Thoracic aorta (tissue), 2 donors: Measurements from ENCODE around the gene DOCK3. TPM values are rescaled to one million over a fixed set of nuclear protein-coding genes. Genes with fewer than 3 reads are reported as not detected.

Experiments used
- ATAC-seq: fragments of 150-250 bp; one replicate; pipeline ENCODE4 v1.8.0; 2017; ENCODE audit warnings: low read depth; ENCODE audit not compliant: insufficient number of reproducible peaks, low FRiP score
- DNase-seq: peaks from one replicate; pipeline ENCODE4 v3.0.0-alpha.2; 2020; ENCODE audit warnings: low spot score
- H3K27ac ChIP-seq, 2 donors: fragments of 200-600 bp; sonication (generic); 1 replicate in 1 of 2; 2 replicates in 1 of 2; pipeline ENCODE4 v1.5.1; 2016; ENCODE audit warnings: mild to moderate bottlenecking in 2 of 2, moderate library complexity in 2 of 2
- H3K27me3 ChIP-seq: fragments of 200-600 bp; sonication (generic); replicated peaks from 2 replicates; pipeline ENCODE4 v1.6.0; 2016; ENCODE audit warnings: mild to moderate bottlenecking; ENCODE audit not compliant: insufficient read depth
- H3K36me3 ChIP-seq: fragments of 200-600 bp; sonication (generic); one replicate; pipeline ENCODE4 v1.5.1; 2016
- H3K4me1 ChIP-seq, 2 donors: fragments of 200-600 bp; sonication (generic); 1 replicate in 1 of 2; 2 replicates in 1 of 2; pipeline versions ENCODE4 v1.5.1 to v1.6.0; 2016; ENCODE audit warnings: low read depth in 2 of 2, mild to moderate bottlenecking in 1 of 2; ENCODE audit not compliant: control insufficient read depth in 1 of 2
- H3K4me3 ChIP-seq: fragments of 200-600 bp; sonication (generic); 2 replicates; pipeline ENCODE4 v1.5.1; 2016; ENCODE audit warnings: mild to moderate bottlenecking
- H3K9me3 ChIP-seq: fragments of 200-600 bp; sonication (generic); 2 replicates; pipeline ENCODE4 v1.5.1; 2016
- CTCF ChIP-seq: fragments of 200-600 bp; sonication (generic); IDR thresholded peaks from one replicate; pipeline ENCODE4 v1.5.1; 2019; ENCODE audit warnings: antibody characterized with exemption
- total RNA-seq, 2 donors: library from RNA; depleted of rRNA; stranded (reverse); fragments of >200 nt; gene quantifications; one replicate each; pipeline versions ENCODE4 v1.1.0 to v1.2.3, GENCODE V29; 2016

DOCK3 gene
- total RNA-seq, 2 donors from 2014 or later, result 0.14 to 0.71 TPM

- Histone ChIP-seq H3K9me3 (no peaks in the 10 kb centered on the region), H3K4me1 (peaks cover 0 to 24% of the 10 kb centered on the region in 2 donors), H3K27me3 (no peaks in the 10 kb centered on the region), H3K27ac (no peak overlapping the region), H3K36me3 (no peaks in the 10 kb centered on the region), H3K4me3 (no peak overlapping the region)
- ATAC-seq, result no peak
- DNase-seq, result no peak
- TF ChIP-seq CTCF, result no peak
These were observed 39.7 kb upstream of the DOCK3 start for GRCh38 chr3:50635066-50635465.

GRCh38 chr3:50637011-50637410 lies 37.7 kb upstream of the DOCK3 start:
- Histone ChIP-seq H3K27me3 (no peaks in the 10 kb centered on the region), H3K4me3 (no peak overlapping the region), H3K9me3 (no peaks in the 10 kb centered on the region), H3K27ac (no peak overlapping the region), H3K36me3 (no peaks in the 10 kb centered on the region), H3K4me1 (peaks cover 0 to 20% of the 10 kb centered on the region in 2 donors)
- no peak for ATAC-seq
- DNase-seq, result no peak
- TF ChIP-seq CTCF, result no peak

- H3K27me3 ChIP-seq, result no peaks in the 10 kb centered on the region
- no peak for TF ChIP-seq CTCF
- ATAC-seq (no peak), DNase-seq (no peak)
- peaks cover 0 to 11% of the 10 kb centered on the region in 2 donors for H3K4me1 ChIP-seq
- no peak overlapping the region for H3K27ac ChIP-seq
- no peak overlapping the region for H3K4me3 ChIP-seq
- no peaks in the 10 kb centered on the region for H3K9me3 ChIP-seq
- H3K36me3 ChIP-seq, result peaks cover 3% of the 10 kb centered on the region
These were observed 36.8 kb upstream of the DOCK3 start for GRCh38 chr3:50637945-50638344.

GRCh38 chr3:50639055-50639494 lies 35.7 kb upstream of the DOCK3 start:
- peaks cover 7% of the 10 kb centered on the region for H3K36me3 ChIP-seq
- ATAC-seq (no peak), DNase-seq (no peak)
- H3K27ac ChIP-seq, result no peak overlapping the region
- no peak for TF ChIP-seq CTCF
- H3K4me1 ChIP-seq, result peaks cover 0 to 18% of the 10 kb centered on the region in 2 donors
- H3K4me3 ChIP-seq, result no peak overlapping the region
- H3K9me3 ChIP-seq, result no peaks in the 10 kb centered on the region
- no peaks in the 10 kb centered on the region for H3K27me3 ChIP-seq

- peaks cover 12% of the 10 kb centered on the region for H3K36me3 ChIP-seq
- H3K4me1 ChIP-seq, result peaks cover 0 to 26% of the 10 kb centered on the region in 2 donors
- no peak for TF ChIP-seq CTCF
- H3K4me3 ChIP-seq, result no peak overlapping the region
- no peaks in the 10 kb centered on the region for H3K9me3 ChIP-seq
- DNase-seq (no peak), ATAC-seq (no peak)
- H3K27me3 ChIP-seq, result no peaks in the 10 kb centered on the region
- no peak overlapping the region for H3K27ac ChIP-seq
These were observed 32.3 kb upstream of the DOCK3 start for GRCh38 chr3:50642382-50642781.
